HEK293T (cell line): ENCODE data around the gene HCN4.

Source experiments
- ARNT ChIP-seq: fragments of 450-650 bp; IDR thresholded peaks from 2 replicates; pipeline ENCODE4 v1.6.1; 2017; ENCODE audit warnings: mild to moderate bottlenecking
- ELF4 ChIP-seq: fragments of 450-650 bp; IDR thresholded peaks from 2 replicates; pipeline ENCODE4 v1.6.1; 2017; ENCODE audit warnings: antibody characterized with exemption
- FOXA1 ChIP-seq: fragments of 450-650 bp; IDR thresholded peaks from 2 replicates; pipeline ENCODE4 v1.6.1; 2016; ENCODE audit warnings: mild to moderate bottlenecking
- FOXM1 ChIP-seq: fragments of 450-650 bp; IDR thresholded peaks from 2 replicates; pipeline ENCODE4 v1.6.1; 2017; ENCODE audit warnings: mild to moderate bottlenecking, borderline replicate concordance
- HDGF ChIP-seq: fragments of 450-650 bp; IDR thresholded peaks from 2 replicates; pipeline ENCODE4 v1.6.1; 2017; ENCODE audit warnings: antibody characterized with exemption, borderline replicate concordance
- LEF1 ChIP-seq: fragments of 450-650 bp; IDR thresholded peaks from 2 replicates; pipeline ENCODE4 v1.6.1; 2017; ENCODE audit warnings: mild to moderate bottlenecking, borderline replicate concordance
- NFRKB ChIP-seq: fragments of 450-650 bp; IDR thresholded peaks from 2 replicates; pipeline ENCODE4 v1.6.1; 2016; ENCODE audit warnings: mild to moderate bottlenecking, moderate library complexity
- PKNOX1 ChIP-seq: fragments of 450-650 bp; IDR thresholded peaks from 2 replicates; pipeline ENCODE4 v1.6.1; 2016
- SP1 ChIP-seq: fragments of 450-650 bp; IDR thresholded peaks from 2 replicates; pipeline ENCODE4 v1.6.1; 2017
- SUZ12 ChIP-seq: fragments of 450-650 bp; IDR thresholded peaks from 2 replicates; pipeline ENCODE4 v1.6.1; 2016; ENCODE audit warnings: mild to moderate bottlenecking
- TARDBP ChIP-seq: fragments of 450-650 bp; IDR thresholded peaks from 2 replicates; pipeline ENCODE4 v1.6.1; 2016

GRCh38 chr15:73398861-73399260, 30.1 kb upstream of the HCN4 start:
- TF ChIP-seq ARNT = no peak
- no peak for TF ChIP-seq HDGF
- no peak for TF ChIP-seq PKNOX1
- no peak for TF ChIP-seq TARDBP
- no peak for TF ChIP-seq FOXM1
- no peak for TF ChIP-seq NFRKB
- TF ChIP-seq ELF4 = no peak
- TF ChIP-seq SP1 = no peak
- TF ChIP-seq LEF1 = no peak
- TF ChIP-seq SUZ12 = no peak
- no peak for TF ChIP-seq FOXA1
